ENCODE data around the gene LRRC74A. TPM values are rescaled to one million over a fixed set of nuclear protein-coding genes. Genes with fewer than 3 reads are reported as not detected.

LRRC74A gene
- total RNA-seq, 1 experiment from 2014 or later, result not detected

GRCh38 chr14:76811561-76811960 is 14.6 kb upstream of the LRRC74A start:
- Histone ChIP-seq H3K14ac (ENCODE audit: insufficient read depth, low read length) (no peak overlapping the region), H3K4me2 (ENCODE audit: insufficient read depth, insufficient read length, low read length) (peak overlapping the region; percentile 92), H4K5ac (ENCODE audit: insufficient read length, low read depth, low read length) (no peak overlapping the region), H3T11ph (ENCODE audit: low read length) (no peak overlapping the region), H3K27ac (ENCODE audit: insufficient read length, low read depth, low read length) (no peak overlapping the region), H3K9ac (ENCODE audit: extremely low read depth, insufficient read length, low read length) (peak overlapping the region; percentile 49), H3K4me1 (ENCODE audit: insufficient read depth, low read length) (peaks cover 4% of the 10 kb centered on the region; the same call in 1 of the 2 replicates), H3K23me2 (ENCODE audit: insufficient read length, low read depth, low read length, poor library complexity, severe bottlenecking) (peaks cover 10% of the 10 kb centered on the region), H3K23ac (ENCODE audit: insufficient read length, low read depth, low read length) (no peak overlapping the region), H2AFZ (ENCODE audit: low read length) (no peak overlapping the region), H4K20me1 (ENCODE audit: control insufficient read depth, insufficient read depth, insufficient read length) (no peaks in the 10 kb centered on the region), H2BK15ac (ENCODE audit: low read depth, low read length) (no peak overlapping the region), H2BK120ac (ENCODE audit: low read depth, low read length, poor library complexity, severe bottlenecking) (no peak overlapping the region), H3K18ac (ENCODE audit: insufficient read length, low read depth, low read length) (no peak overlapping the region), H3K27me3 (ENCODE audit: insufficient read depth, low read length) (no peaks in the 10 kb centered on the region), H4K8ac (replicated peaks; ENCODE audit: insufficient read length, low read depth, low read length) (no peak overlapping the region), H3K79me1 (ENCODE audit: insufficient read depth, low read depth, low read length, poor library complexity, severe bottlenecking) (no peaks in the 10 kb centered on the region), H3K79me2 (ENCODE audit: insufficient read depth, low read length) (no peaks in the 10 kb centered on the region), H2AK5ac (ENCODE audit: insufficient read length, low read length) (no peak overlapping the region), H3K9me3 (ENCODE audit: control insufficient read depth, low read depth, low read length) (no peaks in the 10 kb centered on the region), H2BK12ac (ENCODE audit: insufficient read length, low read depth, low read length) (no peak overlapping the region), H2BK20ac (ENCODE audit: low read depth, low read length, poor library complexity, severe bottlenecking) (no peak overlapping the region), H3K56ac (ENCODE audit: insufficient read length, low read depth, low read length) (no peak overlapping the region), H3K4ac (ENCODE audit: low read depth, low read length) (no peak overlapping the region), H2BK5ac (ENCODE audit: insufficient read length, low read length) (no peak overlapping the region), H4K91ac (ENCODE audit: insufficient read length, low read depth, low read length) (no peak overlapping the region)
- WGBS (ENCODE audit: extremely low coverage, insufficient read length, low lambda C conversion rate), result no CpG with 5 or more reads among the region's 4 CpGs
- Mint-ChIP-seq H3K4me1 (peaks cover 17 to 18% of the 10 kb centered on the region in 2 experiments), H3K4me3 (peak overlapping the region; percentile 88 to 93), H3K9me3 (no peaks in the 10 kb centered on the region; a peak in 1 of 5 replicates), H3K36me3 (ENCODE audit: insufficient read depth in 1 of 3, low read depth in 3 of 3) (peaks cover 17 to 30% (median 24%) of the 10 kb centered on the region in 3 experiments; a peak in 6 of 7 replicates), H3K27ac (no peak overlapping the region), H3K27me3 (ENCODE audit: low read depth) (no peaks in the 10 kb centered on the region)
- TF ChIP-seq, protein P1, sequence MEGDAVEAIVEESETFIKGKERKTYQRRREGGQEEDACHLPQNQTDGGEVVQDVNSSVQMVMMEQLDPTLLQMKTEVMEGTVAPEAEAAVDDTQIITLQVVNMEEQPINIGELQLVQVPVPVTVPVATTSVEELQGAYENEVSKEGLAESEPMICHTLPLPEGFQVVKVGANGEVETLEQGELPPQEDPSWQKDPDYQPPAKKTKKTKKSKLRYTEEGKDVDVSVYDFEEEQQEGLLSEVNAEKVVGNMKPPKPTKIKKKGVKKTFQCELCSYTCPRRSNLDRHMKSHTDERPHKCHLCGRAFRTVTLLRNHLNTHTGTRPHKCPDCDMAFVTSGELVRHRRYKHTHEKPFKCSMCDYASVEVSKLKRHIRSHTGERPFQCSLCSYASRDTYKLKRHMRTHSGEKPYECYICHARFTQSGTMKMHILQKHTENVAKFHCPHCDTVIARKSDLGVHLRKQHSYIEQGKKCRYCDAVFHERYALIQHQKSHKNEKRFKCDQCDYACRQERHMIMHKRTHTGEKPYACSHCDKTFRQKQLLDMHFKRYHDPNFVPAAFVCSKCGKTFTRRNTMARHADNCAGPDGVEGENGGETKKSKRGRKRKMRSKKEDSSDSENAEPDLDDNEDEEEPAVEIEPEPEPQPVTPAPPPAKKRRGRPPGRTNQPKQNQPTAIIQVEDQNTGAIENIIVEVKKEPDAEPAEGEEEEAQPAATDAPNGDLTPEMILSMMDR (conservative IDR thresholded peaks at IDR 0.05), result no peak
- DNase-seq, result no peak

Data from H9 (cell line).